ENCODE results near the gene RPL10A.

Gene RPL10A

GRCh38 chr6:35493307-35493983 lies 25.2 kb downstream of the RPL10A start:
- DNase-seq = peak; percentile 30

GRCh38 chr6:35494161-35494563 lies 26.0 kb downstream of the RPL10A start:
- no peak for DNase-seq

- peak; percentile 35 for DNase-seq
Observed at GRCh38 chr6:35495258-35496035, 27.2 kb downstream of the RPL10A start.

GRCh38 chr6:35496036-35496840 lies 28.0 kb downstream of the RPL10A start:
- DNase-seq = peak; percentile 68

- no peak for DNase-seq
Observed at GRCh38 chr6:35496841-35497570, 28.8 kb downstream of the RPL10A start, which contains the start of gene TEAD3. TEAD3 (minus strand) TSS chr6:35497079.

- peak; percentile 63 for DNase-seq
Observed at GRCh38 chr6:35497571-35498421, 29.6 kb downstream of the RPL10A start.

- no peak for DNase-seq
Observed at GRCh38 chr6:35498422-35499067, 30.3 kb downstream of the RPL10A start.

GRCh38 chr6:35499372-35499771 lies 31.2 kb downstream of the RPL10A start:
- no peak for DNase-seq

GRCh38 chr6:35500782-35501181 lies 32.6 kb downstream of the RPL10A start:
- no peak for DNase-seq

GRCh38 chr6:35501784-35502183 lies 33.6 kb downstream of the RPL10A start:
- no peak for DNase-seq

- DNase-seq = no peak
Observed at GRCh38 chr6:35503534-35503933, 35.3 kb downstream of the RPL10A start.

GRCh38 chr6:35505999-35506412 lies 37.8 kb downstream of the RPL10A start:
- DNase-seq = no peak

- DNase-seq = no peak
Observed at GRCh38 chr6:35506536-35506935, 38.3 kb downstream of the RPL10A start.

GRCh38 chr6:35507221-35507620 lies 39.0 kb downstream of the RPL10A start:
- no peak for DNase-seq

- DNase-seq = no peak
Observed at GRCh38 chr6:35508027-35508426, 39.8 kb downstream of the RPL10A start.

GRCh38 chr6:35508542-35508941 lies 40.3 kb downstream of the RPL10A start:
- DNase-seq = no peak

GRCh38 chr6:35510916-35511561 lies 42.8 kb downstream of the RPL10A start:
- DNase-seq = no peak

- DNase-seq = no peak
Observed at GRCh38 chr6:35511562-35511941, 43.4 kb downstream of the RPL10A start.

GRCh38 chr6:35512006-35512405 lies 43.8 kb downstream of the RPL10A start:
- no peak for DNase-seq

GRCh38 chr6:35512740-35513139 lies 44.5 kb downstream of the RPL10A start, which contains the start of gene TULP1:
TULP1 (minus strand) TSS chr6:35512896; CDS start chr6:35512858, 38 bp downstream.
- no peak for DNase-seq

GRCh38 chr6:35514587-35514986 lies 46.4 kb downstream of the RPL10A start:
- no peak for DNase-seq
